ENCODE results near the gene FGGY.

Gene FGGY

DNA sequence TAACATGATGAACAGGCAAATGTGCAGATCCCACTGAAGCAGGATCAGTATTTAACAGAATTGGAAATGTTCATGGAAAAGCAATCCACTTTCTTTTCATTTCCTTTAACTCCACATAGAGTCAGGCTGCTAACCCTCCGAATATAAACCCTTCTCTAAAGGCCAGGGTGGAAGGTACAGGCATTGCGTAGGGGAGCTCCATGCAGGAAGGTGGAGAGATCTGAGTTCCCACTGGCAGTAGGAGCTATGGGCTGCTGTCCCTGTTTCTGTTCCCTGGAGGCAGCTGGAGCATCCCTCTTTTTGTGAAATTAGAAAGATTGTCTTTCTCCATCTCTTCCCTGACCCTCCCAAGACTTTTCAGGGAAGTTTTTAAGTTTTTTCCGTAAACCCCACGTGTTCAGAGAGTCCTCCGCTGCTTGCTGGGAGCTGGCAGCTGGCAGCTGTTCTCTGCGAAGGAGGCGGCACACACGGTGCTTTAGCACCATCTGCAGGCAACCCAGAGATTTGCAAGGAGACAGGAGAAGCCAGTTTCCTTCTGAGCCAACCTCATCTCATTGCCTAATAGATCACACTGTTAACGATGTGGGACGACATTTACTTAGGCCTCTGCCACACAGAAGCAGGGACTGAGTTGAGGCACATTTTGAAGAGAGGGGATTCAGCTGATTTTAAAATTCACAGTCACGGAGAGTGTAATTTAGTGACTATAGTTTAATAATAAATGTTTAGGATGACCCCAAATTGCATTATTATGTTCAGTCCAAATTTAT lies 462.4 kb downstream of the FGGY start (continued):
- TF ChIP-seq, protein P1, sequence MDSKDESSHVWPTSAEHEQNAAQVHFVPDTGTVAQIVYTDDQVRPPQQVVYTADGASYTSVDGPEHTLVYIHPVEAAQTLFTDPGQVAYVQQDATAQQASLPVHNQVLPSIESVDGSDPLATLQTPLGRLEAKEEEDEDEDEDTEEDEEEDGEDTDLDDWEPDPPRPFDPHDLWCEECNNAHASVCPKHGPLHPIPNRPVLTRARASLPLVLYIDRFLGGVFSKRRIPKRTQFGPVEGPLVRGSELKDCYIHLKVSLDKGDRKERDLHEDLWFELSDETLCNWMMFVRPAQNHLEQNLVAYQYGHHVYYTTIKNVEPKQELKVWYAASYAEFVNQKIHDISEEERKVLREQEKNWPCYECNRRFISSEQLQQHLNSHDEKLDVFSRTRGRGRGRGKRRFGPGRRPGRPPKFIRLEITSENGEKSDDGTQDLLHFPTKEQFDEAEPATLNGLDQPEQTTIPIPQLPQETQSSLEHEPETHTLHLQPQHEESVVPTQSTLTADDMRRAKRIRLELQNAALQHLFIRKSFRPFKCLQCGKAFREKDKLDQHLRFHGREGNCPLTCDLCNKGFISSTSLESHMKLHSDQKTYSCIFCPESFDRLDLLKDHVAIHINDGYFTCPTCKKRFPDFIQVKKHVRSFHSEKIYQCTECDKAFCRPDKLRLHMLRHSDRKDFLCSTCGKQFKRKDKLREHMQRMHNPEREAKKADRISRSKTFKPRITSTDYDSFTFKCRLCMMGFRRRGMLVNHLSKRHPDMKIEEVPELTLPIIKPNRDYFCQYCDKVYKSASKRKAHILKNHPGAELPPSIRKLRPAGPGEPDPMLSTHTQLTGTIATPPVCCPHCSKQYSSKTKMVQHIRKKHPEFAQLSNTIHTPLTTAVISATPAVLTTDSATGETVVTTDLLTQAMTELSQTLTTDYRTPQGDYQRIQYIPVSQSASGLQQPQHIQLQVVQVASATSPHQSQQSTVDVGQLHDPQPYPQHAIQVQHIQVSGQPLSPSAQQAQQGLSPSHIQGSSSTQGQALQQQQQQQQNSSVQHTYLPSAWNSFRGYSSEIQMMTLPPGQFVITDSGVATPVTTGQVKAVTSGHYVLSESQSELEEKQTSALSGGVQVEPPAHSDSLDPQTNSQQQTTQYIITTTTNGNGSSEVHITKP (tag by site-specific recombination; IDR thresholded peaks at IDR 0.05): peak; percentile 33; the same call in 1 of the 2 replicates
- TF ChIP-seq ZBTB20 (tag by site-specific recombination; IDR thresholded peaks at IDR 0.05) (no peak), ZNF335 (tag by site-specific recombination; conservative IDR thresholded peaks at IDR 0.05) (peak; percentile 87), ZNF660 (tag by site-specific recombination; IDR thresholded peaks at IDR 0.05) (peak; percentile 72), ZNF76 (tag by site-specific recombination; IDR thresholded peaks at IDR 0.05; ENCODE audit: borderline replicate concordance, low read depth) (0 out of 2 replicates have a peak, but pooled peaks have one; percentile 40), ZNF2 (tag by site-specific recombination; IDR thresholded peaks at IDR 0.05) (peak; percentile 44; the same call in 1 of the 2 replicates)

DNA sequence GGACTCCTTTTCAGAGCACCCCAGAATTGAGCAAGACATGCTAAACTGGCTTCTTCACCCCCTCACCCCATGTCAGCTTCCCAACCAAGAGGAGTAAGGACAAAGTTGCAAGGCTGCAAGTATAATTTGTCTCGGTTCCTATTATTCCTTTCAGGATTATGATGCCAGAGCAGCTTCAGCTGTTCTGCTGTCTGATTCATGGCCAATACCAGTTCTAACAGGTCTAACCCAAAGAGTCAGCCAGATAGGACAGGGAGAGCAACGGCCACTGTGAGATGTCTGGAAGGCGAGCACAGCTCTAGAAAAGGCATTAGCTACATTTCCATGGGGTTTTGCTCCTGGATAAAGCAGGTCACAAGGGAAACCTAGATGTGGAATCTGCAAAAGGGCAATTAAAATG lies 464.5 kb downstream of the FGGY start:
- POLR2A ChIA-PET: no interaction called here
- no peaks in the 10 kb centered on the region for H3K4me1 ChIP-seq (ENCODE audit: control insufficient read depth, insufficient read depth, low read length)
- no peak for TF ChIP-seq ZFHX2 (tag by site-specific recombination; conservative IDR thresholded peaks at IDR 0.05)
- TF ChIP-seq ZFP69B (tag by site-specific recombination; IDR thresholded peaks at IDR 0.05): no peak
- TF ChIP-seq ZBTB48 (tag by site-specific recombination; IDR thresholded peaks at IDR 0.05): no peak
- no peak overlapping the region for H3K27ac ChIP-seq (ENCODE audit: extremely low read depth, low read depth, low read length)
- H3K9me3 ChIP-seq (ENCODE audit: control insufficient read depth, insufficient read depth, low read depth, low read length): no peaks in the 10 kb centered on the region
- no peaks in the 10 kb centered on the region for H3K36me3 ChIP-seq (ENCODE audit: control insufficient read depth in 2 of 2, insufficient read depth in 1 of 2, low read length in 2 of 2)
- CTCF ChIA-PET: interaction anchor here (0.9 to 2.0 kb wide), 4 partner anchors 10 to 1246 kb away, joined by 3 to 7 read pairs (median 4); no protein-coding TSS in a partner anchor
- H3K4me3 ChIP-seq (ENCODE audit: low read depth, low read length): no peak overlapping the region

DNA sequence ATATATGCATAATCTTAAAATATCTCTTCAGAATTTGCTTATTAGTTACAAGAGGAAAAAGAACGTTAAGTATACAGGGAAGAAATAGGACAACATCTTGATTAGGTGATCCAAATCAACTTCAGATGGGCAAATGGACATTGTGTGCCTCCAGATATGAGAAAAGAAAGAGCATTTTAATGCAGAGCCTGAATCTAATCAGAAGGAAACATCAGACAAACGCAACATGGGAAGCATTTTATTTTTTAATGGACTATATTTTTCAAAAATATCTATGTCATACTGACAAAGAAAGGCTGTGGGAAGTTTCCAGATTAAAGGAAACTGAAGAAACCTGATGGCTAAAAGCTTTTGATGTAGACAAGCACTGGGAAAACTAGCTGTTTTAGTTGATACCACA lies 466.5 kb downstream of the FGGY start:
- H3K9me3 ChIP-seq (ENCODE audit: control insufficient read depth, insufficient read depth, low read depth, low read length): no peaks in the 10 kb centered on the region
- H3K36me3 ChIP-seq (ENCODE audit: control insufficient read depth in 2 of 2, insufficient read depth in 1 of 2, low read length in 2 of 2): no peaks in the 10 kb centered on the region
- no peak for TF ChIP-seq WT1 (tag by site-specific recombination; IDR thresholded peaks at IDR 0.05)
- TF ChIP-seq, protein P2, sequence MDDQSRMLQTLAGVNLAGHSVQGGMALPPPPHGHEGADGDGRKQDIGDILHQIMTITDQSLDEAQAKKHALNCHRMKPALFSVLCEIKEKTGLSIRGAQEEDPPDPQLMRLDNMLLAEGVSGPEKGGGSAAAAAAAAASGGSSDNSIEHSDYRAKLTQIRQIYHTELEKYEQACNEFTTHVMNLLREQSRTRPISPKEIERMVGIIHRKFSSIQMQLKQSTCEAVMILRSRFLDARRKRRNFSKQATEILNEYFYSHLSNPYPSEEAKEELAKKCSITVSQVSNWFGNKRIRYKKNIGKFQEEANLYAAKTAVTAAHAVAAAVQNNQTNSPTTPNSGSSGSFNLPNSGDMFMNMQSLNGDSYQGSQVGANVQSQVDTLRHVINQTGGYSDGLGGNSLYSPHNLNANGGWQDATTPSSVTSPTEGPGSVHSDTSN (CRISPR knock-in tag; IDR thresholded peaks at IDR 0.05): no peak
- TF ChIP-seq ZNF274 (IDR thresholded peaks at IDR 0.05; ENCODE audit: low read length): no peak
- no peak for TF ChIP-seq ZNF274 (tag by site-specific recombination; IDR thresholded peaks at IDR 0.05; ENCODE audit: borderline replicate concordance)
- TF ChIP-seq ZNF48 (tag by site-specific recombination; IDR thresholded peaks at IDR 0.05): no peak
- ChIA-PET POLR2A (no interaction called here), CTCF (interaction anchor here (0.6 kb wide), 1 partner anchor 1247 kb away, joined by 3 read pairs; no protein-coding TSS in a partner anchor)
- H3K4me1 ChIP-seq (ENCODE audit: control insufficient read depth, insufficient read depth, low read length): no peaks in the 10 kb centered on the region
- H3K4me3 ChIP-seq (ENCODE audit: low read depth, low read length): no peak overlapping the region
- no peak overlapping the region for H3K27ac ChIP-seq (ENCODE audit: extremely low read depth, low read depth, low read length)

Measured in HEK293 (cell line).